ENCODE results near the gene EPB41L4B. TPM values are rescaled to one million over a fixed set of nuclear protein-coding genes. Genes with fewer than 3 reads are reported as not detected.

The EPB41L4B gene
- total and polyA plus RNA-seq, 2 of the 4 experiments (the other 2 are of a cell fraction), result 0.36 to 0.54 TPM

DNA sequence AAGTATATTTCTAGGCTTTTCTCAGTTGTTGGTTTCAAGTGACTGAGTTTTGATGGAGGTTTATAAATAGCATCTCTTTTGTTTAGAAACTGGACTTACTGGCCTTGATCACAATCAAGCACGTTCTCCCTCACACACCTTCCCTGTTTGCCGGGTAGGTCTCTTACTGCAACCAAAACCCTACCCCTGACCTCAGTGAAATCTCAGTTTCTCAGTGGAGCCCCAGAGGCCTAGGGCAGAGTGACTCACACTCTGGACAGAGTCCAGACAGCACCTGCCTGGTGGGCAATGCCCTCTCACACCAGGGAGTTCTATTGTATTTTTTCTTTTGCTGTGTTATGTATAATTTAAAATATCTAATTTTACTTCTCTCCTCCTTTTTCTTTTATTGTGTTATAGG lies 48.4 kb upstream of the EPB41L4B start (continued):
- TF ChIP-seq RCOR1 (IDR thresholded peaks at IDR 0.05; ENCODE audit: insufficient replicate concordance, low read length) (no peak), MAZ (IDR thresholded peaks at IDR 0.05; ENCODE audit: borderline replicate concordance, low read depth, low read length) (no peak)
- TF ChIP-seq, protein P1, sequence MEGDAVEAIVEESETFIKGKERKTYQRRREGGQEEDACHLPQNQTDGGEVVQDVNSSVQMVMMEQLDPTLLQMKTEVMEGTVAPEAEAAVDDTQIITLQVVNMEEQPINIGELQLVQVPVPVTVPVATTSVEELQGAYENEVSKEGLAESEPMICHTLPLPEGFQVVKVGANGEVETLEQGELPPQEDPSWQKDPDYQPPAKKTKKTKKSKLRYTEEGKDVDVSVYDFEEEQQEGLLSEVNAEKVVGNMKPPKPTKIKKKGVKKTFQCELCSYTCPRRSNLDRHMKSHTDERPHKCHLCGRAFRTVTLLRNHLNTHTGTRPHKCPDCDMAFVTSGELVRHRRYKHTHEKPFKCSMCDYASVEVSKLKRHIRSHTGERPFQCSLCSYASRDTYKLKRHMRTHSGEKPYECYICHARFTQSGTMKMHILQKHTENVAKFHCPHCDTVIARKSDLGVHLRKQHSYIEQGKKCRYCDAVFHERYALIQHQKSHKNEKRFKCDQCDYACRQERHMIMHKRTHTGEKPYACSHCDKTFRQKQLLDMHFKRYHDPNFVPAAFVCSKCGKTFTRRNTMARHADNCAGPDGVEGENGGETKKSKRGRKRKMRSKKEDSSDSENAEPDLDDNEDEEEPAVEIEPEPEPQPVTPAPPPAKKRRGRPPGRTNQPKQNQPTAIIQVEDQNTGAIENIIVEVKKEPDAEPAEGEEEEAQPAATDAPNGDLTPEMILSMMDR (conservative IDR thresholded peaks at IDR 0.05; ENCODE audit: low read depth, low read length), result no peak

DNA sequence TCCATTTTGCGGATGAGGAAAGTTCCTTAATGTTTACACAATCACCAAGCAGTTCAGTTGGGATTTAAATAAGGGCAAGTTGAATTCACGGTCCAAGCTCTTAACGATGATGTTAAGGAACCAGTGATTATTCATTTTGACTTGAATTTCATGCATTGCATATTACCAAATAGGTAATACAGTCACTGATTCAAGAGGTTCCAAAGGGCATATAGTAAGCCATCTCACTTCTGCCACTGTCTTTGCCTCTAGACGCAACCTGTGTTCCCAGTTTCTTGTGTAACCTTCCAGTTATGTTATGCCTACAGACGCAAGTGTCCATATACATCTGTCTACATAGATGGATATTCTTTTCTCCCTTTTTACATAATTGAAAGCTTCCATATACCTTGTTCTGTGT lies 39.9 kb upstream of the EPB41L4B start:
- Histone ChIP-seq H3K79me1 (ENCODE audit: low read depth in 1 of 2, low read length in 2 of 2) (no peaks in the 10 kb centered on the region), H3K36me3 (ENCODE audit: control insufficient read depth, insufficient read depth, low read length) (no peaks in the 10 kb centered on the region), H4K5ac (ENCODE audit: low read depth, low read length) (no peak overlapping the region), H3K4me1 (ENCODE audit: control insufficient read depth, insufficient read depth, low read length) (no peaks in the 10 kb centered on the region), H3K9ac (ENCODE audit: low read depth, low read length) (no peak overlapping the region), H4K20me1 (ENCODE audit: insufficient read depth, low read length) (no peaks in the 10 kb centered on the region), H2BK20ac (ENCODE audit: low read depth, low read length) (no peak overlapping the region), H3K14ac (replicated peaks; ENCODE audit: low read depth, low read length) (no peak overlapping the region), H2BK120ac (ENCODE audit: low read depth, low read length) (no peak overlapping the region), H3K56ac (ENCODE audit: extremely low read depth, insufficient read depth, low read length) (no peak overlapping the region), H2AK5ac (ENCODE audit: low read depth, low read length) (no peak overlapping the region), H3K4me3 (ENCODE audit: insufficient read depth, low read depth, low read length) (no peak overlapping the region), H3K4me2 (ENCODE audit: low read depth, low read length) (no peak overlapping the region), H3K9me1 (ENCODE audit: insufficient read depth, low read length) (no peaks in the 10 kb centered on the region), H3K23ac (ENCODE audit: low read depth, low read length) (no peak overlapping the region), H3K27me3 (ENCODE audit: control insufficient read depth, insufficient read depth, low read length) (peaks cover 6% of the 10 kb centered on the region), H2AFZ (replicated peaks; ENCODE audit: low read length, poor library complexity) (no peak overlapping the region), H2AK9ac (replicated peaks; ENCODE audit: low read depth, low read length, poor library complexity) (no peak overlapping the region), H3K18ac (ENCODE audit: low read depth, low read length) (no peak overlapping the region), H3K27ac (ENCODE audit: insufficient read depth, low read length) (no peak overlapping the region), H4K8ac (ENCODE audit: low read depth in 2 of 2, low read length in 2 of 2) (no peak overlapping the region), H4K91ac (ENCODE audit: insufficient read depth, low read depth, low read length) (no peak overlapping the region), H3K9me3 (ENCODE audit: control insufficient read depth, insufficient read depth, low read length) (no peaks in the 10 kb centered on the region), H2BK15ac (ENCODE audit: low read depth, low read length) (no peak overlapping the region), H3K4ac (ENCODE audit: low read depth, low read length) (no peak overlapping the region), H2BK5ac (ENCODE audit: low read depth, low read length, poor library complexity, severe bottlenecking) (no peak overlapping the region)
- dilution Hi-C loops (cut with HindIII; ENCODE audit: low sequenced_read_pairs, unreplicated experiment) (no loop called here), intact Hi-C loops (cut with micrococcal nuclease) (no loop called here), in situ Hi-C loops (cut with MboI; ENCODE audit: low sequenced_read_pairs) (no loop called here)
- BruUV-seq (replicated peaks), result no TSS peak
- ATAC-seq (ENCODE audit: low read depth), result no peak
- no peak for DNase-seq
- WGBS, 2 experiments (ENCODE audit: extremely low coverage in 2 of 2, insufficient read length in 1 of 2), result 80% methylated on average over 1 of the region's 5 CpGs; no CpG with 5 or more reads in 1 of the 2 experiments
- POLR2A ChIA-PET (ENCODE audit: unreplicated experiment), result no interaction called here
- CTCF ChIA-PET, result no interaction called here
- TF ChIP-seq RAD21 (IDR thresholded peaks at IDR 0.05; ENCODE audit: low read length) (no peak), MAZ (IDR thresholded peaks at IDR 0.05; ENCODE audit: borderline replicate concordance, low read depth, low read length) (no peak), CEBPB (IDR thresholded peaks at IDR 0.05; ENCODE audit: low read depth, low read length) (no peak), FOS (IDR thresholded peaks at IDR 0.05; ENCODE audit: low read depth, low read length) (no peak), POLR2A (IDR thresholded peaks at IDR 0.05; ENCODE audit: low read depth, low read length) (no peak), BHLHE40 (IDR thresholded peaks at IDR 0.05; ENCODE audit: low read depth, low read length) (no peak), NFE2L2 (IDR thresholded peaks at IDR 0.05; ENCODE audit: low read depth, low read length) (no peak)
- TF ChIP-seq, protein P1 (conservative IDR thresholded peaks at IDR 0.05; ENCODE audit: low read depth, low read length), result no peak
- TF ChIP-seq, protein P2, sequence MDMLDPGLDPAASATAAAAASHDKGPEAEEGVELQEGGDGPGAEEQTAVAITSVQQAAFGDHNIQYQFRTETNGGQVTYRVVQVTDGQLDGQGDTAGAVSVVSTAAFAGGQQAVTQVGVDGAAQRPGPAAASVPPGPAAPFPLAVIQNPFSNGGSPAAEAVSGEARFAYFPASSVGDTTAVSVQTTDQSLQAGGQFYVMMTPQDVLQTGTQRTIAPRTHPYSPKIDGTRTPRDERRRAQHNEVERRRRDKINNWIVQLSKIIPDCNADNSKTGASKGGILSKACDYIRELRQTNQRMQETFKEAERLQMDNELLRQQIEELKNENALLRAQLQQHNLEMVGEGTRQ (IDR thresholded peaks at IDR 0.05; ENCODE audit: low read depth, low read length), result no peak
- TF ChIP-seq, protein P3, sequence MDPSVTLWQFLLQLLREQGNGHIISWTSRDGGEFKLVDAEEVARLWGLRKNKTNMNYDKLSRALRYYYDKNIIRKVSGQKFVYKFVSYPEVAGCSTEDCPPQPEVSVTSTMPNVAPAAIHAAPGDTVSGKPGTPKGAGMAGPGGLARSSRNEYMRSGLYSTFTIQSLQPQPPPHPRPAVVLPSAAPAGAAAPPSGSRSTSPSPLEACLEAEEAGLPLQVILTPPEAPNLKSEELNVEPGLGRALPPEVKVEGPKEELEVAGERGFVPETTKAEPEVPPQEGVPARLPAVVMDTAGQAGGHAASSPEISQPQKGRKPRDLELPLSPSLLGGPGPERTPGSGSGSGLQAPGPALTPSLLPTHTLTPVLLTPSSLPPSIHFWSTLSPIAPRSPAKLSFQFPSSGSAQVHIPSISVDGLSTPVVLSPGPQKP (IDR thresholded peaks at IDR 0.05; ENCODE audit: borderline replicate concordance, low read depth, low read length), result no peak

Measured in IMR-90 (cell line).